Neural crest cell (in vitro differentiated cells): ENCODE data around the gene ZNF561. TPM values are rescaled to one million over a fixed set of nuclear protein-coding genes. Genes with fewer than 3 reads are reported as not detected.

Experiments used
- DNase-seq: peaks from one replicate; pipeline ENCODE4 v3.0.0; 2021; ENCODE audit warnings: low read depth, mixed read lengths, low spot score
- H3K27ac Mint-ChIP-seq: one replicate; pipeline ENCODE4 v1.8.0; 2021; ENCODE audit warnings: mild to moderate bottlenecking, mixed read lengths; ENCODE audit not compliant: unreplicated experiment
- H3K27me3 Mint-ChIP-seq: 2 replicates; pipeline ENCODE4 v1.8.0; 2021; ENCODE audit warnings: low read depth, mild to moderate bottlenecking, mixed read lengths
- H3K36me3 Mint-ChIP-seq: 2 replicates; pipeline ENCODE4 v1.8.0; 2021; ENCODE audit warnings: low read depth, mild to moderate bottlenecking, mixed read lengths
- H3K4me1 Mint-ChIP-seq: 2 replicates; pipeline ENCODE4 v1.8.0; 2021; ENCODE audit warnings: mixed read lengths
- H3K4me3 Mint-ChIP-seq: one replicate; pipeline ENCODE4 v1.8.0; 2021; ENCODE audit warnings: mild to moderate bottlenecking, mixed read lengths
- H3K9me3 Mint-ChIP-seq: 2 replicates; pipeline ENCODE4 v1.8.0; 2021; ENCODE audit warnings: mixed read lengths
- CTCF ChIP-seq: fragments of 200-600 bp; sonication (generic); conservative IDR thresholded peaks from 2 replicates; pipeline ENCODE4 v1.5.0; 2021; ENCODE audit warnings: antibody characterized with exemption, mild to moderate bottlenecking
- total RNA-seq: library from RNA; stranded (reverse); gene quantifications from 2 replicates; pipeline ENCODE4 v1.2.1, GENCODE V29; 2021

ZNF561 gene
- total RNA-seq, 1 donor from 2014 or later = 63.9 TPM

- peaks cover 12% of the 10 kb centered on the region for H3K4me1 Mint-ChIP-seq
- H3K27me3 Mint-ChIP-seq = no peaks in the 10 kb centered on the region
- H3K36me3 Mint-ChIP-seq = peaks cover 7% of the 10 kb centered on the region
- no peak overlapping the region for H3K4me3 Mint-ChIP-seq
- H3K27ac Mint-ChIP-seq = no peak overlapping the region
- no peak for DNase-seq
- no peak for TF ChIP-seq CTCF
- H3K9me3 Mint-ChIP-seq = no peaks in the 10 kb centered on the region
Measured at GRCh38 chr19:9627856-9628255, 6.8 kb upstream of the ZNF561 start.

- Mint-ChIP-seq H3K4me1 (peaks cover 31% of the 10 kb centered on the region), H3K36me3 (peaks cover 8% of the 10 kb centered on the region), H3K27me3 (peaks cover 2% of the 10 kb centered on the region), H3K9me3 (no peaks in the 10 kb centered on the region), H3K4me3 (peak overlapping the region; percentile 82), H3K27ac (peak overlapping the region; percentile 98)
- DNase-seq = no peak
- no peak for TF ChIP-seq CTCF
Measured at GRCh38 chr19:9622531-9622930, 1.5 kb upstream of the ZNF561 start.

- no peak for TF ChIP-seq CTCF
- H3K4me3 Mint-ChIP-seq = peak overlapping the region; percentile 100
- H3K27ac Mint-ChIP-seq = peak overlapping the region; percentile 100
- no peak for DNase-seq
- H3K9me3 Mint-ChIP-seq = no peaks in the 10 kb centered on the region
- H3K4me1 Mint-ChIP-seq = peaks cover 28% of the 10 kb centered on the region
- peaks cover 2% of the 10 kb centered on the region for H3K27me3 Mint-ChIP-seq
- peaks cover 14% of the 10 kb centered on the region for H3K36me3 Mint-ChIP-seq
Measured at GRCh38 chr19:9620842-9621155, 233 bp downstream of the ZNF561 start.

GRCh38 chr19:9615844-9616243, 5.2 kb downstream of the ZNF561 start:
- Mint-ChIP-seq H3K27me3 (no peaks in the 10 kb centered on the region), H3K27ac (no peak overlapping the region), H3K9me3 (no peaks in the 10 kb centered on the region), H3K4me1 (peaks cover 4% of the 10 kb centered on the region), H3K36me3 (peaks cover 57% of the 10 kb centered on the region), H3K4me3 (no peak overlapping the region)
- no peak for TF ChIP-seq CTCF
- DNase-seq = no peak

GRCh38 chr19:9610484-9611113, 10.4 kb downstream of the ZNF561 start:
- Mint-ChIP-seq H3K36me3 (peaks cover 76% of the 10 kb centered on the region), H3K27ac (no peak overlapping the region)
- no peak for DNase-seq

More at GRCh38 chr19:9610484-9611113, 10.4 kb downstream of the ZNF561 start:
- Mint-ChIP-seq H3K4me3 (no peak overlapping the region), H3K4me1 (no peaks in the 10 kb centered on the region), H3K27me3 (no peaks in the 10 kb centered on the region), H3K9me3 (peaks cover 21% of the 10 kb centered on the region)
- TF ChIP-seq CTCF = no peak
